B cell (primary cell): ENCODE results near the gene STX1A. TPM values are rescaled to one million over a fixed set of nuclear protein-coding genes. Genes with fewer than 3 reads are reported as not detected.

Experiments
- ATAC-seq: fragments of 200-7000 bp; cut with Tn5 transposase; one replicate; pipeline ENCODE4 v1.10.0; 2021; ENCODE audit warnings: low read depth, mild to moderate bottlenecking, moderate number of reproducible peaks, moderate library complexity
- CTCF ChIA-PET: fragments of 350-600 bp; sonication (Branson Sonifier 250); formaldehyde crosslinking; loops from one replicate; lab custom pipeline; 2021; ENCODE audit warnings: antibody characterized with exemption, inconsistent platforms; lab: Charles Lee
- POLR2A ChIA-PET: fragments of 350-600 bp; sonication (Branson Sonifier 250); formaldehyde crosslinking; loops from one replicate; lab custom pipeline; 2021; ENCODE audit warnings: antibody characterized with exemption; lab: Charles Lee
- DNase-seq: peaks from one replicate; pipeline ENCODE4 v3.0.0; 2013
- H2AFZ ChIP-seq: 2 replicates; pipeline ENCODE4 v1.6.1; 2012; ENCODE audit warnings: mild to moderate bottlenecking, low read depth, low read length; ENCODE audit not compliant: insufficient read depth, poor library complexity, severe bottlenecking
- H3K27ac ChIP-seq, 2 donors: 1 replicate in 1 of 2; 2 replicates in 1 of 2; pipeline ENCODE4 v1.5.1; 2012 to 2013; ENCODE audit warnings: low read length in 2 of 2, mild to moderate bottlenecking in 2 of 2, moderate library complexity in 1 of 2
- H3K27me3 ChIP-seq, 4 experiments: fragments of 200-600 bp in 1 of 4; sonication (generic) in 1 of 4; replicated peaks in 1 of 4; 1 replicate in 2 of 4; 2 replicates in 2 of 4; pipeline versions ENCODE4 v1.6.1 to v1.7.0; 2013 to 2016; ENCODE audit warnings: low read length in 3 of 4, mild to moderate bottlenecking in 2 of 4, mixed read lengths in 1 of 4, moderate library complexity in 1 of 4; ENCODE audit not compliant: insufficient read depth in 4 of 4, control insufficient read depth in 3 of 4; ENCODE audit errors: control extremely low read depth in 1 of 4
- H3K36me3 ChIP-seq, 2 experiments: replicated peaks in 1 of 2; 1 replicate in 1 of 2; 2 replicates in 1 of 2; pipeline versions ENCODE4 v1.6.1 to v1.7.1; 2013; ENCODE audit warnings: low read length in 1 of 2; ENCODE audit not compliant: insufficient read depth in 2 of 2, control insufficient read depth in 1 of 2; ENCODE audit errors: control extremely low read depth in 1 of 2, extremely low read depth in 1 of 2
- H3K4me1 ChIP-seq, 2 donors: fragments of 200-600 bp in 1 of 2; sonication (generic) in 1 of 2; 1 replicate in 1 of 2; 2 replicates in 1 of 2; pipeline versions ENCODE4 v1.5.1 to v1.6.1; 2013 to 2017; ENCODE audit warnings: low read length in 2 of 2; ENCODE audit not compliant: control insufficient read depth in 2 of 2, insufficient read depth in 2 of 2
- H3K4me2 ChIP-seq: replicated peaks from 2 replicates; pipeline ENCODE3; 2012; ENCODE audit warnings: mild to moderate bottlenecking, low read depth, low read length; ENCODE audit not compliant: poor library complexity, severe bottlenecking
- H3K4me3 ChIP-seq, 5 experiments: fragments of 200-600 bp in 1 of 5; sonication (generic) in 1 of 5; 1 replicate in 3 of 5; 2 replicates in 2 of 5; pipeline versions ENCODE4 v1.5.1 to v1.7.0; 2011 to 2016; ENCODE audit warnings: low read length in 4 of 5, mild to moderate bottlenecking in 4 of 5, low read depth in 2 of 5, control low read depth in 1 of 5, moderate library complexity in 1 of 5; ENCODE audit not compliant: insufficient read depth in 1 of 5; ENCODE audit errors: control extremely low read depth in 1 of 5, extremely low read depth in 1 of 5
- H3K79me2 ChIP-seq: fragments of 200-600 bp; sonication (generic); one replicate; pipeline ENCODE4 v1.6.0; 2016; ENCODE audit warnings: low read length; ENCODE audit not compliant: control insufficient read depth, insufficient read depth
- H3K9ac ChIP-seq: fragments of 200-600 bp; sonication (generic); 2 replicates; pipeline ENCODE4 v1.6.1; 2017; ENCODE audit warnings: mild to moderate bottlenecking, low read length, moderate library complexity
- H3K9me3 ChIP-seq, 3 donors: one replicate each; pipeline versions ENCODE4 v1.6.1 to v1.7.1; 2013; ENCODE audit warnings: low read length in 2 of 3; ENCODE audit not compliant: control insufficient read depth in 2 of 3, insufficient read depth in 1 of 3; ENCODE audit errors: control extremely low read depth in 1 of 3
- H4K20me1 ChIP-seq: 2 replicates; pipeline ENCODE4 v1.6.0; 2012; ENCODE audit warnings: mild to moderate bottlenecking, low read length; ENCODE audit not compliant: insufficient read depth, control insufficient read depth, poor library complexity, severe bottlenecking
- H3K27ac Mint-ChIP-seq: one replicate; pipeline ENCODE4 v1.8.0; 2021; ENCODE audit warnings: mixed read lengths
- H3K27me3 Mint-ChIP-seq: one replicate; pipeline ENCODE4 v1.8.0; 2021; ENCODE audit warnings: mixed read lengths
- H3K4me1 Mint-ChIP-seq: one replicate; pipeline ENCODE4 v1.8.0; 2021; ENCODE audit warnings: mixed read lengths
- H3K4me3 Mint-ChIP-seq: one replicate; pipeline ENCODE4 v1.8.0; 2021; ENCODE audit warnings: mixed read lengths
- H3K9me3 Mint-ChIP-seq: one replicate; pipeline ENCODE4 v1.8.0; 2022; ENCODE audit warnings: mixed read lengths; ENCODE audit not compliant: insufficient read depth
- CTCF ChIP-seq: fragments of 200-600 bp; IDR thresholded peaks from one replicate; pipeline ENCODE4 v1.8.0; 2022; ENCODE audit warnings: antibody characterized with exemption, mild to moderate bottlenecking
- EZH2 ChIP-seq: IDR thresholded peaks from 2 replicates; pipeline ENCODE4 v1.6.1; 2012; ENCODE audit warnings: borderline replicate concordance, low read depth, mild to moderate bottlenecking, moderate library complexity, low read length; ENCODE audit not compliant: insufficient read depth, poor library complexity, severe bottlenecking
- WGBS: methylation state at CpG from one replicate; pipeline ENCODE4 v1.1.5; 2013; ENCODE audit warnings: missing lambda C conversion rate; ENCODE audit not compliant: insufficient coverage; 5-methylcytosine and 5-hydroxymethylcytosine counted together
- intact Hi-C: fragments of 100-400 bp; cut with micrococcal nuclease; formaldehyde crosslinking; loops from one replicate; pipeline ENCODE4 v1.10.0; 2022
- polyA plus RNA-seq: library from polyadenylated mRNA; depleted of rRNA; stranded (reverse); fragments of >200 nt; gene quantifications from 2 replicates; pipeline ENCODE4 v1.2.3, GENCODE V29; 2012
- total RNA-seq, 2 donors: library from RNA; stranded (reverse); fragments of 120-200 nt in 1 of 2; gene quantifications; 1 replicate in 1 of 2; 2 replicates in 1 of 2; pipeline versions ENCODE4 v1.2.3 to v1.2.4, GENCODE V29; 2013 to 2022

The STX1A gene
- total and polyA plus RNA-seq, 2 donors (not counting 1 experiment from before 2014, with no cell fraction given) = 3.1 to 9.6 TPM

GRCh38 chr7:73701357-73701995, 18.0 kb downstream of the STX1A start:
- ATAC-seq = no peak
- no peak overlapping the region for H3K4me2 ChIP-seq
- no peak overlapping the region for H3K4me3 Mint-ChIP-seq

More at GRCh38 chr7:73701357-73701995, 18.0 kb downstream of the STX1A start:
- no peaks in the 10 kb centered on the region for H4K20me1 ChIP-seq
- H3K4me3 ChIP-seq = no peak overlapping the region
- H3K9ac ChIP-seq = no peak overlapping the region
- ChIA-PET CTCF (interaction anchor here (0.8 to 1.1 kb wide), 4 partner anchors 14 to 95 kb away, joined by 3 to 6 read pairs (median 3); no protein-coding TSS in a partner anchor), POLR2A (interaction anchor here (1.2 kb wide), 1 partner anchor 16 kb away, joined by 4 read pairs; no protein-coding TSS in a partner anchor)
- H2AFZ ChIP-seq = no peak overlapping the region
- WGBS = 59% methylated on average over 9 of the region's 13 CpGs
- H3K36me3 ChIP-seq = peaks cover 0 to 22% of the 10 kb centered on the region in 2 experiments
- Mint-ChIP-seq H3K27ac (no peak overlapping the region), H3K9me3 (no peaks in the 10 kb centered on the region), H3K4me1 (peaks cover 16% of the 10 kb centered on the region), H3K27me3 (peaks cover 7% of the 10 kb centered on the region)
- H3K79me2 ChIP-seq = no peaks in the 10 kb centered on the region
- H3K9me3 ChIP-seq = peaks cover 0 to 5% (median 0%) of the 10 kb centered on the region in 3 donors
- H3K4me1 ChIP-seq = peaks cover 8 to 12% of the 10 kb centered on the region in 2 donors
- H3K27ac ChIP-seq = no peak overlapping the region
- TF ChIP-seq EZH2 (no peak), CTCF (peak; percentile 65)
- H3K27me3 ChIP-seq = peaks cover 0 to 10% (median 0%) of the 10 kb centered on the region in 4 experiments
- intact Hi-C loops = no loop called here
- DNase-seq = no peak
